HG02885 (cell line): ENCODE data around the gene TTC6.

Experiments
- ATAC-seq: cut with Tn5 transposase; IDR thresholded peaks from one replicate; pipeline ENCODE4 v1.9.1; 2021; ENCODE audit warnings: mild to moderate bottlenecking; ENCODE audit not compliant: unreplicated experiment, poor library complexity

Gene TTC6

GRCh38 chr14:37597538-37597913 lies 2.1 kb downstream of the TTC6 start:
- ATAC-seq = no peak

- no peak for ATAC-seq
Measured at GRCh38 chr14:37597914-37598746, 2.7 kb downstream of the TTC6 start.

- no peak for ATAC-seq
Measured at GRCh38 chr14:37598747-37599506, 3.5 kb downstream of the TTC6 start.

GRCh38 chr14:37599507-37600368 lies 4.3 kb downstream of the TTC6 start:
- no peak for ATAC-seq

GRCh38 chr14:37600880-37601741 lies 5.7 kb downstream of the TTC6 start:
- ATAC-seq = no peak

GRCh38 chr14:37601865-37602264 lies 6.4 kb downstream of the TTC6 start:
- ATAC-seq = no peak

GRCh38 chr14:37602605-37603453 lies 7.4 kb downstream of the TTC6 start:
- no peak for ATAC-seq

- no peak for ATAC-seq
Measured at GRCh38 chr14:37603688-37604251, 8.3 kb downstream of the TTC6 start.

GRCh38 chr14:37606678-37607077 lies 11.2 kb downstream of the TTC6 start:
- no peak for ATAC-seq

GRCh38 chr14:37608649-37609048 lies 13.2 kb downstream of the TTC6 start:
- no peak for ATAC-seq

- no peak for ATAC-seq
Measured at GRCh38 chr14:37610945-37611523, 15.6 kb downstream of the TTC6 start.

- no peak for ATAC-seq
Measured at GRCh38 chr14:37615582-37616289, 20.3 kb downstream of the TTC6 start.

- ATAC-seq = no peak
Measured at GRCh38 chr14:37616853-37617252, 21.4 kb downstream of the TTC6 start.

GRCh38 chr14:37617864-37618365 lies 22.5 kb downstream of the TTC6 start:
- ATAC-seq = no peak

- ATAC-seq = no peak
Measured at GRCh38 chr14:37618498-37619028, 23.1 kb downstream of the TTC6 start.

- no peak for ATAC-seq
Measured at GRCh38 chr14:37620856-37621255, 25.4 kb downstream of the TTC6 start.

- ATAC-seq = no peak
Measured at GRCh38 chr14:37622231-37622923, 26.9 kb downstream of the TTC6 start.
